Breast epithelium (tissue), 4 donors: ENCODE data around the gene IL3RA. TPM values are rescaled to one million over a fixed set of nuclear protein-coding genes. Genes with fewer than 3 reads are reported as not detected.

Experiments
- DNase-seq, 2 donors: peaks; one replicate each; pipeline ENCODE4 v3.0.0-alpha.2; 2019; ENCODE audit warnings: low spot score in 2 of 2
- H3K27ac ChIP-seq, 2 donors: fragments of 200-600 bp; sonication (generic) in 1 of 2; one replicate each; pipeline ENCODE4 v1.5.1; 2016 to 2019; ENCODE audit warnings: mild to moderate bottlenecking in 1 of 2
- H3K27me3 ChIP-seq, 2 donors: fragments of 200-600 bp; sonication (generic) in 1 of 2; one replicate each; pipeline versions ENCODE4 v1.5.1 to v1.6.0; 2017 to 2019; ENCODE audit warnings: control low read depth in 1 of 2, mild to moderate bottlenecking in 1 of 2
- H3K36me3 ChIP-seq: fragments of 200-600 bp; one replicate; pipeline ENCODE4 v1.5.1; 2019
- H3K4me1 ChIP-seq, 2 donors: fragments of 200-600 bp; sonication (generic); one replicate each; pipeline ENCODE4 v1.5.1; 2016 to 2019; ENCODE audit warnings: control low read depth in 1 of 2
- H3K4me3 ChIP-seq, 3 donors: fragments of 200-600 bp; sonication (generic); 1 replicate in 2 of 3; 2 replicates in 1 of 3; pipeline ENCODE4 v1.5.1; 2016 to 2019; ENCODE audit warnings: mild to moderate bottlenecking in 3 of 3, moderate library complexity in 2 of 3
- H3K9me3 ChIP-seq, 2 donors: fragments of 200-600 bp; sonication (generic) in 1 of 2; one replicate each; pipeline ENCODE4 v1.5.1; 2016 to 2019; ENCODE audit warnings: control low read depth in 1 of 2
- CTCF ChIP-seq, 3 donors: fragments of 450-650 bp; IDR thresholded peaks; one replicate each; pipeline ENCODE4 v1.5.1; 2016 to 2017; ENCODE audit warnings: antibody characterized with exemption in 3 of 3, mild to moderate bottlenecking in 3 of 3, moderate library complexity in 3 of 3
- POLR2A ChIP-seq: fragments of 450-650 bp; IDR thresholded peaks from one replicate; pipeline ENCODE4 v1.6.1; 2016; ENCODE audit warnings: antibody characterized with exemption, mild to moderate bottlenecking, moderate library complexity
- POLR2AphosphoS5 ChIP-seq, 3 donors: sonication (generic); formaldehyde crosslinking; IDR thresholded peaks; one replicate each; pipeline ENCODE4 v1.6.1; 2017; ENCODE audit warnings: antibody characterized with exemption in 3 of 3
- intact Hi-C: fragments of 100-400 bp; cut with DNase I; formaldehyde crosslinking; loops from one replicate; pipeline ENCODE4 v1.15.1; 2023; ENCODE audit warnings: low total_unique reads
- total RNA-seq, 3 donors: library from RNA; depleted of rRNA; stranded (reverse); fragments of >200 nt; gene quantifications; one replicate each; pipeline ENCODE4 v1.1.0, GENCODE V29; 2016

IL3RA gene
- total RNA-seq, 3 donors from 2014 or later: 2.9 to 7.5 (median 7.4) TPM

- no peak for DNase-seq
- Histone ChIP-seq H3K27ac (no peak overlapping the region), H3K36me3 (peaks cover 15% of the 10 kb centered on the region), H3K9me3 (peaks cover 18 to 25% of the 10 kb centered on the region in 2 donors), H3K4me3 (no peak overlapping the region), H3K27me3 (no peaks in the 10 kb centered on the region), H3K4me1 (no peaks in the 10 kb centered on the region)
- intact Hi-C loops: no loop called here
- TF ChIP-seq POLR2AphosphoS5 (IDR thresholded peaks at IDR 0.05): no peak
- TF ChIP-seq POLR2A: no peak
Observed at GRCh38 chrX:1417921-1418771, 81.6 kb downstream of the IL3RA start.

GRCh38 chrX:1418901-1419544 is 82.4 kb downstream of the IL3RA start:
- no peaks in the 10 kb centered on the region for H3K27me3 ChIP-seq
- no peaks in the 10 kb centered on the region for H3K4me1 ChIP-seq
- intact Hi-C loops: no loop called here
- no peak overlapping the region for H3K4me3 ChIP-seq
- H3K27ac ChIP-seq: no peak overlapping the region
- TF ChIP-seq POLR2AphosphoS5 (IDR thresholded peaks at IDR 0.05) (no peak), POLR2A (no peak), CTCF (IDR thresholded peaks at IDR 0.05) (no peak)
- peaks cover 19 to 29% of the 10 kb centered on the region in 2 donors for H3K9me3 ChIP-seq
- no peak for DNase-seq
- peaks cover 14% of the 10 kb centered on the region for H3K36me3 ChIP-seq

GRCh38 chrX:1419545-1420355 is 83.2 kb downstream of the IL3RA start:
- no peaks in the 10 kb centered on the region for H3K27me3 ChIP-seq
- no peak overlapping the region for H3K4me3 ChIP-seq
- no peak for DNase-seq
- peaks cover 12% of the 10 kb centered on the region for H3K36me3 ChIP-seq
- peaks cover 19 to 29% of the 10 kb centered on the region in 2 donors for H3K9me3 ChIP-seq
- no peak for TF ChIP-seq POLR2AphosphoS5 (IDR thresholded peaks at IDR 0.05)
- TF ChIP-seq POLR2A: no peak
- no peak for TF ChIP-seq CTCF (IDR thresholded peaks at IDR 0.05)
- intact Hi-C loops: no loop called here
- H3K4me1 ChIP-seq: no peaks in the 10 kb centered on the region
- no peak overlapping the region for H3K27ac ChIP-seq

DNA sequence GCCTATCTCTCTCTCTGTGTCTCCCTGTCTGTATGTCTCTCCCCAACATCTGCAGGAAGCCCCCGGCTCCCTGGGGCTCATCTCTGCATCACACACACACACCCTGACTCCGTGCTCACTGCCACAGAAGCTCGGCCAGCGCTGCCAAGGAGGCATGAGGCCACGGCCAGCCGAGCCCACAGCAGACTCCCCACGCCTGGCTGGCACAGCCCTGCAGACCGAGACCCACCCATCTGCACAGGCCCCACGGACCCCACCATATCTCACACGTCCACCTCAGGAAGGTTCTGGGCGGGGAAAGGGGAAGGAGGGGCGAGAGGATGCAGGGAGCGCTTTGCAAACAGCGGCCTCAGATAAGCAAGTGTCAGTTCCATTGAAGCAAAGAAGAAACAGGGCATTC is 83.8 kb downstream of the IL3RA start:
- Histone ChIP-seq H3K4me1 (no peaks in the 10 kb centered on the region), H3K27ac (no peak overlapping the region), H3K27me3 (no peaks in the 10 kb centered on the region), H3K9me3 (peaks cover 19 to 29% of the 10 kb centered on the region in 2 donors), H3K36me3 (peaks cover 12% of the 10 kb centered on the region), H3K4me3 (no peak overlapping the region)
- intact Hi-C loops: no loop called here
- TF ChIP-seq CTCF (IDR thresholded peaks at IDR 0.05) (no peak), POLR2A (no peak), POLR2AphosphoS5 (IDR thresholded peaks at IDR 0.05) (no peak)
- DNase-seq: no peak

GRCh38 chrX:1421433-1422134 is 85.0 kb downstream of the IL3RA start:
- H3K4me1 ChIP-seq: no peaks in the 10 kb centered on the region

More at GRCh38 chrX:1421433-1422134, 85.0 kb downstream of the IL3RA start:
- DNase-seq: no peak
- Histone ChIP-seq H3K36me3 (peaks cover 12% of the 10 kb centered on the region), H3K9me3 (peaks cover 19 to 29% of the 10 kb centered on the region in 2 donors), H3K27ac (no peak overlapping the region), H3K4me3 (no peak overlapping the region), H3K27me3 (no peaks in the 10 kb centered on the region)
- intact Hi-C loops: no loop called here
- TF ChIP-seq CTCF (IDR thresholded peaks at IDR 0.05) (no peak), POLR2A (no peak), POLR2AphosphoS5 (IDR thresholded peaks at IDR 0.05) (no peak)
